G401 (cell line): ENCODE data around the gene MYO1D. TPM values are rescaled to one million over a fixed set of nuclear protein-coding genes. Genes with fewer than 3 reads are reported as not detected.

ENCODE experiments used
- DNase-seq: peaks from one replicate; pipeline ENCODE4 v3.0.0-alpha.2; 2015; ENCODE audit warnings: low spot score
- in situ Hi-C: cut with HindIII; loops from 2 replicates; pipeline ENCODE4 v1.10.0; 2016; ENCODE audit warnings: low sequenced_read_pairs, mixed read lengths
- total RNA-seq: library from RNA; depleted of rRNA; stranded (reverse); fragments of >200 nt; shearing (Covaris generic); gene quantifications from 2 replicates; pipeline ENCODE4 v1.2.3, GENCODE V29; 2014

Gene MYO1D
- total RNA-seq, 1 experiment from 2014 or later = 3.7 TPM

DNA sequence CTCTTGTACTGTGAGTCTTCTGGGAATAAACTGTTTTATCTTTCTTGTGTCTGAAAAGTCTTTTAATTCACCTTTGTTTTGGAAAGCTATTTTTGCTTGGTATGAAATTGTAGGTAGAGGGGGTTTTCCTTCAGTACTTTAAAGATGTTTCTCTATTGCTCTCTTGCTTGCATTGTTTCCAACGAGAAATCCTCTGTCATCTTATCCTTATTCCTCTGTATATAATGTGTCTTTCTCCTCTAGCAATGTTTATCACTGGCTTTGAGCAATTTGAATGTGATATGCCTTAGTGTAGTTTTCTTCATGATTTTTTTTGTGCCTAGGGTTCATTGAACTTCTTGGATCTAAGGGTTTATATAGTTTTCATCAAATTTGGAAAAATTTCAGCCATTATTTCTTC, 293.9 kb downstream of the MYO1D start:
- in situ Hi-C loops = no loop called here
- DNase-seq = no peak

DNA sequence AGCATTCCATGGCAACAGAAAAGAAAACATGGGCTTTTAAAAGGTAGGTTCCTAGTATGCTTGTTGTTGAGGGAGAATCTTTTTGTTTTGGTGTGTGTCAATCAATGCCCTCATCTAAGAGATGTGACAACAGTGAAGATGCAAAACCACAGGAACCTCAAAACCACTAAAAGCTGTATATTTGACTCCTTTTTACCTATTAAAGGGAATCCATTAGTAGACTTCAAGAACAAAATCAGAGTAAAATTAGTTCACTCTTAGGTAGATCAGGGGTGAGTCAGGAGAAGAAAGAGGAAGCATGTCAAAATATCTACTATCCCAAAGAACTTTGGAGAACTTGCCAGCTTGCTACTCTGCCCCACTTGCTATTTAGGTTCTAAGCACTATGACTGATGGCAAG, 301.1 kb downstream of the MYO1D start:
- no peak for DNase-seq
- in situ Hi-C loops = no loop called here

DNA sequence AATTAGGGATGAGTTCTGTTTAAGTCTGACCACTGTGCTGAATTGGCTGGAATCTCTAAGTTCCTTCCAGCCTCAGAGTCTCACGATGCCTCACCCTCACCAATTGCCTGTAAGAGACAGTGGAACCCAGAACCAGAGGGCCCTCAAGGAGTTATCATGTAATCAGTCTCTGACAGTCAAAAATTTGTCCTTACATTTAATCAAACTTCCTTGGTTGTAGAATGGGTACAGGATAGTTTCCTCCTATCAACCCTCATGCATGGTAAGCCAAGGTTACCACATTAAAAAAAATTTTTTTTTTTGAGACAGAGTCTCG, 306.9 kb downstream of the MYO1D start:
- in situ Hi-C loops = no loop called here
- DNase-seq = no peak

DNA sequence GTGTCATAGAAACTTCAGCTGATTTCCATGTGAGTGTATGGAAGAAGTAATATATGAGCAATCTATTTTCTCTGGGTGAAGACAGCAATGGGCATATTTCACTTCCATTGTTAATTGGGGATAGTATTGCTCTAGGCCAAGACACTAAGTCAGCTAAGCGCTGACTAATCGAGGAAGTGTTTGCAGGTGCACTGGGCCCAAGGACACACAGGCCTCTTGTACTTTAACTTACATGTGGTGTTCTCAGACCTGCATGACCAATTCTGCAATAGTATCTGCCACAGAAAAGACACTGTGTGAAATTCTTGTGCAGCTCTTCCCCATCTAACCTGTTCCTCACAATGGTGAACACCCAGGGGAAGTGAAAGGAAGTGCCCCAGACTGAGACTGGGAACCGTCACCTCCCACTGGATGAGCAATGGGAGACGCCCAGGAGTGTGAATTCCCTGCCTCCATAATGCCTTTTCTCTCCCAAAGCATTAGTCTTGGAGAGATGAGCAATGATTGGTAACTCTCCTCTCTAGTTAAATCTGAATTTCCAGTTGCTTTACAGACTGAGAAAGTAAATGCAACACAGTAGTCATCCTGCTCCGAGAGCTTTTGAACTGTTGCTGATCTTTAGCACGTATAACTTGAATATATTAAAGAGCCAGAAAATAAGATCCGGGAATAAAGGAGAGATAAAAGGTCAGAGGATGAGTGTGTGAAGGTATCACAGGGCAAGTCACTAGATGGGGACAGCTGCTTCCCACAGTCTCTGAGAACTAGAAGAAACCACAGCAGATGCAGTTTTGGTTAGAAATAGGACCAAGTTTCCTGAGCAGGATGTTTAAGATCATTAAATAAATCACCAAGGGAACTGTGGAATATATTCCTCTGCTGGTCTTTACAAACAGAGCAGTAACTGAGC, 307.5 kb downstream of the MYO1D start:
- no peak for DNase-seq
- in situ Hi-C loops = no loop called here

DNA sequence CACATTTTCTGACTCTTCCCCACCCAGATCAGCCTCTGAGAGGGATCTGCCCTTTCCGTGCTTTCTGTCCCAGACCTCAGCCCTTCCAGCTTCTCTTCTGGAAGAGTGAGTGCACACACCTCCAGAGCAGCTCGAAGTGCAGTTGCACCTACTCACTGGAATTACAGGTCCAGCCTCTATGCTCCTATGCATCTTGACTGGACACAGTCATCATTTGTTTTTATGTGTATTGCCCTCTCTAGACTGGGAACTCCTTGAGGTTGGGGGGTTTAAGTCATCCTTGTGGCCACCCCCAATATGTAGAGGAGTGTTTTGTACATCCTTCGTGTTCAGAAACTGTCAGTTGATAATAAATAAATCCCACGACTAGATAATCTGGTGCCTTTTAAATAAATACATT, 308.2 kb downstream of the MYO1D start:
- in situ Hi-C loops = no loop called here
- DNase-seq = no peak

DNA sequence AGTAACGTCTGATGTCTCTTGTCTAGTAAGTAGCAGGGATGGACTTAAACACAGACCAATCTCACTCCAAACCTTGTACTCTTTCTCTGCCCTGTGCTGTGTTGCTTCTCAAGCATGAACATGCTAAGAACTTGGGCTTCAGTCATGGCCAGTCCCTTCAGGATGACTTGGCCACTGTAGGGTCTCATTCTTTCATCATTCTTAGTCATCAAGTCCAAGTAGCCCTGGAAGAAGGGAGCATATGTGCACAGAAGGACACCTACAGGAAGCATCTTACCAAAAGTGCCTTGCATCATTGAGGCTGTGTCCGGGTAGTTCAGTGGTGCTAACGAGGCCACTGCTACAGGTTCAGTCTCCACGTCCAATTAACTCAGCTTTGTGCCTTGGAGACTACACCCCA, 309.4 kb downstream of the MYO1D start:
- DNase-seq = no peak
- in situ Hi-C loops = no loop called here

DNA sequence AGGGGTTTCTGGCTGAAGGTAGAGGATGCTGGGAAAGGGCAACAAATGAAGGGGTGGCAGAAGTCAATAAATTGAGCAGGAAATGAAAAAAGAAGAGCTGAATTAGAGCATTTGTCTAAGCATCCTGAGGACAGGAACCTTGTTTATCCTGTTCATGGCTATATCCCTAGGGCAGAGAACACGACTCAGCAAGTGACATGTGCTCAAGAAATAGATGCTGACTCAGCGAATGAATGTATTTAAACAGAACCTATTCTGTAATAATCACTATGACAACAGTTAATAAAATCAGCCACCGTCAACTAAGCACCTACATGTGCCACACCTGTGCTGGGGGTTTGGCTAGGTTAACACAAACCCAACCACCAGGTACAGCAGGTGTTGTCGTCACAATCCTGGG, 309.8 kb downstream of the MYO1D start:
- in situ Hi-C loops = no loop called here
- DNase-seq = no peak

DNA sequence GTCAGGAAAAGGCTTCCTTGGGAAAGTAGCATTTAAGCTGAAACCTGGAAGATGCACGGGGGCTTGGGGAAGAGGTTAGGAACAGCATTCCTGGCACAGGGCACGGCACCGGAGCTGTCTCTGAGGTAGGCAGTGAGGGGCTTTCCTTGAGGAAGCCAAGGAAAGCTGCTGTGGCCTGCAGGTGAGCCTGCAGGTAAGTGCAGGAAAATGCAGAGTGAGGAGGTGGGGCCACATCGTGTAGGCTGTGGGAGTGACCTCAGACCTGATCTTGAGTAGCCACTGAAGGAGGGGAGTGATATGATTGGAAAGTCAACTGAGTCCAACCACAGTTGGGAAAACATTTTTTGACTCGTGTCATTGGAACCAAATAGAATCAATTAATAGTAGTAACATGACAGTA, 310.6 kb downstream of the MYO1D start:
- DNase-seq = no peak
- in situ Hi-C loops = no loop called here

DNA sequence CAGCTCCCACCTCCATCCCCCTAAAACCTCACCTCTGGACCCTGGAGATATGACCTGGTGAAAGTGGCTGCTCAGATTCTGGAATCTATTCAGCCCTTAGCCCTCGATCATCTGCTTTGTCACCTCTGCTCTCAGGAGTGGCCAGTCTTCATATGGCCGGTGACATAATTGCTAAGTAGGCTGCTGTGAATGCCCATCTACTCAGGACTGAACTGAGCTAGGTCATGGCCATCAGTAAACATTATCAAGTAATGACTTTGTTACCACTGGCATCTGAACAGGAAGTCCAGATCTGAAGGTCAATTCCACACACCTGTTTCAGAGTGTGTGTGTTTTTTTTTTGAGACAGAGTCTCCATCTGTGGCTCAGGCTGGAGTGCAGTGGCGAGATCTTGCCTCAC, 311.5 kb downstream of the MYO1D start:
- in situ Hi-C loops = no loop called here
- DNase-seq = no peak

DNA sequence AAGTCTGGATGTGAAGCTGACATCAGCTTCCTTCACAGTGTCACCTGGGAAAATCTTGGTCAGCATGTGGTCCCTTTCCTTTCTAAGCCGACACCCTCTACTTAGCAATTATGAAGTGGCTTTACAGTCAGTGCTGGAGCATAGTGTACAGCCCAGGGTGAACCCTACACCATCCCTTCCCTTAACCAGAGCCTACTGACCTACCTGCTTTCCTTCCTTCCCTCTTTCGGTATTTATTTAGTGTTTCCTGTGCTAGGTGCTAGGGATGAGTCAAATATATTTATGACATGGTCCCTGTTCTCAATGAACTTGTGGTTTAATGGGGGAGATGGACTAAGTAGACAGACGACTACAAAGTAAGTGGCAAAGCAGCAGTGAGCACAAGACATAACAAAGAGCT, 312.6 kb downstream of the MYO1D start:
- no peak for DNase-seq
- in situ Hi-C loops = no loop called here

DNA sequence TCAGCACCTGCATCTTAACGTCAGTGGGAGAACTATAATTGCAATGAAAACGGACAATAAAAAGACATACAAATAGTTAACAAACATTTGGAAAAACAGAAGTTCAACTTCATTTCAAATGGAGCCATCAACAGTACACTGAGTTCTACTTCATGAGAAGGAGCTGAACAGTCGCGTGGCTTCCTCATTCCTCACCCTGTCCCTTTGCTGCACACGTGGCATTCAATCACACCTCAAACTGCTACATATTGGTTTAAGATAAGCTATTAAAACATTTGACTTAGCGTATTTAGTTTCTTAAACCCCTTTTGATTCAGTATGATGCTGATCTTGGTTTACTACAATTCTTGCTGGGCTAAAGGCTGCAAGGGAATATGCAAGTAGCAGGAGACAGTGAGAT, 313.3 kb downstream of the MYO1D start:
- no peak for DNase-seq
- in situ Hi-C loops = no loop called here

DNA sequence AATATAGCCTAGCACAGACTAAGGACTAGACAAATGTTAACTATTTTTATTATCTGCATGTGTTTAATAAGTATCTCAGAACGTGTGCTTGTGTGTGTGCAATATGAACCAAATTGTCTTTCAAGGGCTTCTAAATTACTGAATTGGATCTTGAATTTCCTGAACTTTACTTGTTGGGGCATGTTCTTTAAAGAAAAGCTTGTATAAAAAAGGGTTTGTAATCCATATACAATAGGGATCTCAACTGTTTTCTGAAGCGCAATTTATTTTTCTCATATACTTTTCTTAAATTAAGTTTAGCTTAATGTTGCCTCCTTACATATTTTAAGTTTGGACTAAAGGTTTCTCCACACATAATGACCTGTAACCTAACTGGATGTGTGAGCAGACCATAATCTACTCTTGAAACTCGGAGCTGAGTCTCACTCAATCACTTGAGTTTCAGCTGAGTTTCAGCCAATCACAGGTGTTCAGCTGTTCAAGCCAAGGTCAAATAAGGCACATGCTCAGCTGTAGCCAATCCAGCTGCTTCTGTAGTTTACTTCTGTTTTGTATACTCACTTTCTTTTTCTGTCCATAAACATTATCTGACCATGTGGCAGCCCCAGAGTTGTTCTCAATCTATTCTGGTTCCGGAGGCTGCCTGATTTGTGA, 317.8 kb downstream of the MYO1D start:
- DNase-seq = no peak
- in situ Hi-C loops = no loop called here

DNA sequence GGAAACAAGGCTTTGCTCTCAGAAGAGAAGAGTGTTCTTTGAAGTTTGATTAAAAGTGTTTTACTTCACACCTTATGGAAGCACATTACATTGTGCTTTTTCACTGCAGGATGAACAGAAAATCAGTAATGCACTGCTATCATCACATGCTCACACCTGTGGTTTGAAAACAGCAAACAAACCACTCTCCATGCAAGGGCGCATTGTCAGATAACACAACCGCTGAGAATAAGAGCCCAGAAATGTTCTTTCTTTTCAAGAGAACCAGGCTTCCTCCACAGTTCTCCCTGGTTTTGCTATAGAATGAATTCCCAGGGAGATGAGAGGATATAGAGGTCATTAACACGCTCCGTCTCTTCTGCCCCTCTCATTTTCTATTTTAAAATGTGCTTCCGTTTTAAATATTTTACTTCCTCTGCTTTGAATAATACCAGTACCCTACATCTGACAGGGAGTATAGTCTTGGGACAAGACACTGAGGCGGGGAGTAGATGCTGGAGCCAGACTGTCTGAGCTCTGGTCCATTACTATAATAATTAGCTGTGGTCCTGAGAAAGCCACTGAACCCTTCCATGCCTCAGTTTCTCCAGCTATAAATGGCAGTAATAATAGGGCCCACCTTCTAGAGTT, 318.5 kb downstream of the MYO1D start:
- in situ Hi-C loops = no loop called here
- DNase-seq = no peak

DNA sequence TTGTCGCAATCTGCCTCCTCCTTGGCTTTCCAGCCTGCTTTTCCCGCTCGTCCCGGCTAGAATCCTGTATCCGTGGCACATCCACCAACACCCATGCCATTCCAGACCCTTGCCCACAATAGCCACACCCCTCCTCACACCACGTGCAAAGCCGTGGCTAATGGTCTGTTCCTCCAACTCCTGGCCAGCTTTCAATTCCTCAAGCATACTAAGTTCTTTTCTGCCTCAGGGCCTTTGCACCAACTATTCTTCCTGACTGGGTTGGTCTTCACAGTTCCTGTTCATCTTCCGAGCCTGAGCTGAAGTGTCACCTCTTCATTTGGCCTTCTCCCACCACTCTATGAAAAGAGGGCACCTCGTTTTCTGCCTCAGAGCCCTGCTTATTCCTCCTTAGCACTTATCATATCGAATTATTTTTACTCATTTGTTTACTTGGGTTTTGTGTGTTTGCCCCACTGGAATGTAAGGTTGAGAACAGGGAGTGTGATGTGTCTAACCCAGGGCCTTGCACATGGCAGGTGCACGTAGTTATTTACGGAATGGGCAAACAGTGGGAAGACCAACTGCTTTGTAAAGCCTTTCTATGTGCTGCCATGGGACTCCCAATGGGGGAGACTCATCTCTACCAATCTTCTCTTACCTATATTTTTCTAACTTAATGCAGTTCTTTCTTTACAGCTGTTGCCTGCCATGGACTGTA, 321.2 kb downstream of the MYO1D start:
- in situ Hi-C loops = no loop called here
- DNase-seq = no peak

DNA sequence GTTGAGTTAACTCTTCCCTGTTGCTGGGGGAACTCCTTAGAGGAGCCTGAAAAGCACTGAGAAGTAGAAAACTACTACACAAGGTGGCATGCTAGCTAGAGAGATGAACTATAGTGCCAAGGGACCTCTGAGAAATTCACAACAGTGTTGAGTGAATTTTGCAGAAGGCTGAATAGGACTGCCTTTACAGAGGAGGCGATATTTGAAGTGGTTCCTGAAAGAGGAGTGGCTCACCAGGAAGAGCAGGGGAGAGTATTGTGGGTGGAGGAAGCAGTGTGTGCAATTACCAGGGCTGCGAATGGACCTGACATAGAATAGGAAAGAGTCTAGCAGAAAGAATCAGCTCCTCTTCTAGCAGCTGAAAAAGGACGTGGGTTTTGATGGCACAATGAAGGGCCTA, 323.8 kb downstream of the MYO1D start:
- in situ Hi-C loops = loop anchor here (5.0 kb wide), 1 partner anchor 39 kb away; no protein-coding TSS in a partner anchor
- DNase-seq = no peak

DNA sequence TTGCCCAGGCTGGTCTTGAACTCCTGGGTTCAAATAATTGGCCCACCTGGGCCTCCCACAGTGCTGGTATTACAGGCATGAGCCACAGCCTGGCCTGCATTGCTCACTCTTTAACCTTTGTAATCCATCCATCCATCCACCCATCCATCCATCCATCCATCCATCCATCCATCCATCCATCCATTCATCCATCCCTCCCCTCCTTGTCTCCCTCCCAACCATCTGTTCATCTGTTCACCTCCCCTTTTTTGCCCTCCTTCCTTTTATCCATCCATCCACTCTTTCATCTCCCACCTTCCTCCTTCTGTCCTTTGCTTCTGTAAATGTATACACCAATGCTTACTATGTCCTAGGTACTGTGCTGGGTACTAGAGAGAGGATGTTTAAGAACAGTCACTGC, 324.6 kb downstream of the MYO1D start:
- no peak for DNase-seq
- in situ Hi-C loops = loop anchor here (5.0 kb wide), 1 partner anchor 40 kb away; no protein-coding TSS in a partner anchor

DNA sequence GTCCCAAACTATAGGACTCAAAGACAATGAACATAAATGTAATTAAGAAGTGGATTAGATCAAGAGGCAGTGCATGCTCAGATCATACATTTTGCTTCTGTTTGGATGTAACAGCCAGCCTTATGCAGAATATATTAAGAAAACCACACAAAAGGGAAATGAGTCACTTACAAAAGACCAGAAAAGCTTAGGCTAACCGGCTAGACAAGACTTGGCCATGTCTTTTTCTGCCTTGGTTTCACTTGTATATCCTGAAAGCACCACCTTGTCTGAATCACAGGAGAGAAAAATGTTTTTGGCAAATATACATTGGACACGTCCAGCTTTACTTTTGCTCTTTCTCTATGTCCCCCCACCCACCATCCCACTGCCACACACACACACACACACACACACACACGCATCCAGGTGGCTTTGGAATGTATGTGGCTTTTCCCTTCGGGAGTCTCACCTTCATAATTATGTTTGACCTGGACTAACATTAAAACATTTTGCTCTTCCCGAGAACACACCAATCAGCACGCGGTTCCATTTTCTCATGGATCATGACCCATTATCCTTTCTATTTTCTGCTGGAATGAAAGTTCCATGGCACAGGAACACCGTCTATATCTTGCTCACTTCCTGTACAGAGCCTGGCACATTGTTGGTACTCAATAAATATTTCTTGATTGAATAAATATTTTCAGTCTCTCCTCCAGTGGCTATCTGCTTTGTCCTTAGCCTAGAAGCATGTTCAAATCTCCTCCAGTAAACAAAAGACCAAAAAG, 325.6 kb downstream of the MYO1D start:
- DNase-seq = no peak
- in situ Hi-C loops = loop anchor here (5.0 kb wide), 1 partner anchor 41 kb away; no protein-coding TSS in a partner anchor

DNA sequence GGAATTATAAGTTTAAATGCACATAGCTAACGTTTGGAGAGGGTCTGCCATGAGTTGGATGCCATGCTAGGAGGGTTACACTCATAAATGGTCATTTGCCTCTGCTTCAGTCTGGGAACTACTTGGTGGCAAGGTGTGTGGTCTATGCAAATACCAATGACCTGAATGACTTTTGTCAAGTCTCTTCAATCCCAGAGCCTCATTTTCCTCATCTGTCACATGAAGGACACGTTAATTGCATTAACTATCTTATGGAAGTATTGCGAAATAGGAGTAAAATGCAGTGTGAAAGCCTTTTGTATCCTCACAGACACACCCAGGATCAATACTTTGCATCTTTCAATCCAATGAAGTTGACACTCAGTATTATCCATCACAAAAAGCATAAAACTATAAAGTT, 327.4 kb downstream of the MYO1D start:
- in situ Hi-C loops = no loop called here
- DNase-seq = no peak

DNA sequence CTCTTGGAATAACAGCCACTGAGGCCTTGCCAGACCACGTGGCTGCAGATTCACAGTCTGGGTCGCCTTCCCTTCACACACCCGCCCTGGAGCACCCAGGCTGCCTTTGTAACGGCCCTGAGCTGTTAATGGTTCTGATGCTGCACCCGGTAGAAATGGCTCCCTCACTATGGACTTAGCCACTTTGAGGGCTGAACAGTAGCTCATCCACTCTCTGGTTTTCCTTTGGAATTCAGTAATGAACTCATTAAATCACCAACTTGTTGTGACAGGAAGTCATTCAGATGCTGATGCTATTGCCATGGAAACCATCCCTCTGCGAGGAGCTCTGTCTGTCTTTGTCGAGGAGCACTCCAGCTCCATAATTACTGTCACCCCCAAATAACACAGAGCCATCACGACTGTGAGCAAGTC, 330.9 kb downstream of the MYO1D start:
- in situ Hi-C loops = no loop called here
- DNase-seq = peak; percentile 77
